HUES64 (cell line): ENCODE data around the gene CBFA2T3.

Experiments used
- H3K27ac ChIP-seq: 2 replicates; pipeline ENCODE4 v1.7.0; 2013; ENCODE audit warnings: low read depth, low read length, inconsistent platforms
- H3K27me3 ChIP-seq: 2 replicates; pipeline ENCODE4 v1.6.1; 2013; ENCODE audit warnings: mild to moderate bottlenecking, low read length; ENCODE audit not compliant: insufficient read depth
- H3K36me3 ChIP-seq: 2 replicates; pipeline ENCODE4 v1.6.1; 2013; ENCODE audit warnings: mild to moderate bottlenecking, low read length; ENCODE audit not compliant: insufficient read depth
- H3K4me1 ChIP-seq: 2 replicates; pipeline ENCODE4 v1.6.1; 2013; ENCODE audit warnings: mild to moderate bottlenecking, low read length, moderate library complexity; ENCODE audit not compliant: insufficient read depth
- H3K4me3 ChIP-seq: 2 replicates; pipeline ENCODE4 v1.5.1; 2013; ENCODE audit warnings: mild to moderate bottlenecking, low read length, moderate library complexity
- H3K9ac ChIP-seq: 2 replicates; pipeline ENCODE4 v1.6.1; 2013; ENCODE audit warnings: mild to moderate bottlenecking, low read depth, low read length
- H3K9me3 ChIP-seq: 2 replicates; pipeline ENCODE4 v1.6.1; 2013; ENCODE audit warnings: low read depth, low read length; ENCODE audit not compliant: insufficient read depth
- WGBS: fragments of 150-250, 120-280 bp; methylation state at CpG from one replicate; pipeline ENCODE4 v1.1.7; 2013; ENCODE audit warnings: missing lambda C conversion rate; 5-methylcytosine and 5-hydroxymethylcytosine counted together

Gene CBFA2T3

GRCh38 chr16:88962478-88963152 is 14.4 kb downstream of the CBFA2T3 start:
- no peaks in the 10 kb centered on the region for H3K36me3 ChIP-seq
- no peak overlapping the region for H3K27ac ChIP-seq
- no peaks in the 10 kb centered on the region for H3K9me3 ChIP-seq
- no peak overlapping the region for H3K9ac ChIP-seq
- H3K27me3 ChIP-seq: no peaks in the 10 kb centered on the region
- H3K4me3 ChIP-seq: no peak overlapping the region
- WGBS: 93% methylated on average over 23 of the region's 23 CpGs
- no peaks in the 10 kb centered on the region for H3K4me1 ChIP-seq

GRCh38 chr16:88961011-88961410 is 16.0 kb downstream of the CBFA2T3 start:
- Histone ChIP-seq H3K27ac (no peak overlapping the region), H3K27me3 (no peaks in the 10 kb centered on the region), H3K9ac (no peak overlapping the region), H3K36me3 (no peaks in the 10 kb centered on the region), H3K4me3 (no peak overlapping the region), H3K4me1 (no peaks in the 10 kb centered on the region), H3K9me3 (no peaks in the 10 kb centered on the region)
- 88% methylated on average over 9 of the region's 9 CpGs for whole genome bisulfite sequencing

- Histone ChIP-seq H3K36me3 (no peaks in the 10 kb centered on the region), H3K9ac (no peak overlapping the region), H3K27ac (no peak overlapping the region), H3K27me3 (no peaks in the 10 kb centered on the region), H3K4me1 (no peaks in the 10 kb centered on the region), H3K9me3 (no peaks in the 10 kb centered on the region), H3K4me3 (no peak overlapping the region)
- WGBS: 91% methylated on average over 3 of the region's 3 CpGs
Measured at GRCh38 chr16:88960516-88960915, 16.5 kb downstream of the CBFA2T3 start.

- Histone ChIP-seq H3K27me3 (no peaks in the 10 kb centered on the region), H3K27ac (no peak overlapping the region), H3K4me3 (no peak overlapping the region), H3K4me1 (no peaks in the 10 kb centered on the region), H3K36me3 (no peaks in the 10 kb centered on the region), H3K9me3 (no peaks in the 10 kb centered on the region), H3K9ac (no peak overlapping the region)
- 94% methylated on average over 18 of the region's 18 CpGs for WGBS
Measured at GRCh38 chr16:88959022-88959421, 18.0 kb downstream of the CBFA2T3 start.

- H3K36me3 ChIP-seq: no peaks in the 10 kb centered on the region
- no peak overlapping the region for H3K27ac ChIP-seq
- 91% methylated on average over 25 of the region's 25 CpGs for WGBS
- H3K27me3 ChIP-seq: no peaks in the 10 kb centered on the region
- no peaks in the 10 kb centered on the region for H3K9me3 ChIP-seq
- H3K4me1 ChIP-seq: no peaks in the 10 kb centered on the region
- no peak overlapping the region for H3K4me3 ChIP-seq
- H3K9ac ChIP-seq: no peak overlapping the region
Measured at GRCh38 chr16:88957887-88958577, 19.0 kb downstream of the CBFA2T3 start.

- Histone ChIP-seq H3K9ac (no peak overlapping the region), H3K4me1 (no peaks in the 10 kb centered on the region)
- WGBS: 88% methylated on average over 9 of the region's 9 CpGs
Measured at GRCh38 chr16:88957433-88957767, 19.6 kb downstream of the CBFA2T3 start.

GRCh38 chr16:88956546-88957432 is 20.2 kb downstream of the CBFA2T3 start:
- Histone ChIP-seq H3K4me1 (no peaks in the 10 kb centered on the region), H3K27ac (no peak overlapping the region), H3K4me3 (no peak overlapping the region), H3K27me3 (no peaks in the 10 kb centered on the region), H3K9me3 (no peaks in the 10 kb centered on the region), H3K36me3 (no peaks in the 10 kb centered on the region), H3K9ac (no peak overlapping the region)
- WGBS: 91% methylated on average over 33 of the region's 33 CpGs

More at GRCh38 chr16:88957433-88957767, 19.6 kb downstream of the CBFA2T3 start:
- Histone ChIP-seq H3K27me3 (no peaks in the 10 kb centered on the region), H3K9me3 (no peaks in the 10 kb centered on the region), H3K27ac (no peak overlapping the region), H3K4me3 (no peak overlapping the region), H3K36me3 (no peaks in the 10 kb centered on the region)

- no peak overlapping the region for H3K9ac ChIP-seq
- no peak overlapping the region for H3K4me3 ChIP-seq
- no peaks in the 10 kb centered on the region for H3K27me3 ChIP-seq
- no peaks in the 10 kb centered on the region for H3K9me3 ChIP-seq
- H3K36me3 ChIP-seq: no peaks in the 10 kb centered on the region
- 94% methylated on average over 14 of the region's 14 CpGs for WGBS
- no peak overlapping the region for H3K27ac ChIP-seq
- no peaks in the 10 kb centered on the region for H3K4me1 ChIP-seq
Measured at GRCh38 chr16:88955906-88956305, 21.1 kb downstream of the CBFA2T3 start.

- Histone ChIP-seq H3K27me3 (no peaks in the 10 kb centered on the region), H3K4me3 (no peak overlapping the region), H3K36me3 (no peaks in the 10 kb centered on the region), H3K27ac (no peak overlapping the region), H3K4me1 (no peaks in the 10 kb centered on the region), H3K9ac (no peak overlapping the region), H3K9me3 (no peaks in the 10 kb centered on the region)
- 89% methylated on average over 28 of the region's 28 CpGs for WGBS
Measured at GRCh38 chr16:88953003-88953690, 23.9 kb downstream of the CBFA2T3 start.

- Histone ChIP-seq H3K4me1 (no peaks in the 10 kb centered on the region), H3K36me3 (no peaks in the 10 kb centered on the region), H3K27me3 (no peaks in the 10 kb centered on the region), H3K9me3 (no peaks in the 10 kb centered on the region), H3K4me3 (no peak overlapping the region), H3K27ac (no peak overlapping the region), H3K9ac (no peak overlapping the region)
- 91% methylated on average over 11 of the region's 11 CpGs for WGBS
Measured at GRCh38 chr16:88951989-88952388, 25.0 kb downstream of the CBFA2T3 start.

- Histone ChIP-seq H3K4me3 (no peak overlapping the region), H3K4me1 (no peaks in the 10 kb centered on the region), H3K27me3 (no peaks in the 10 kb centered on the region), H3K9ac (no peak overlapping the region), H3K36me3 (no peaks in the 10 kb centered on the region), H3K9me3 (no peaks in the 10 kb centered on the region), H3K27ac (no peak overlapping the region)
- WGBS: 89% methylated on average over 15 of the region's 15 CpGs
Measured at GRCh38 chr16:88951501-88951900, 25.5 kb downstream of the CBFA2T3 start.
